DOHH2 (cell line): Measurements from ENCODE around the gene TARS3.
"Not testable (repeated sequence)": the region's sequence is repeated elsewhere in the genome, so short reads cannot be mapped to it uniquely, and the experiment has no call there.

Experiments
- H3F3A ChIP-seq: fragments of 200-600 bp; sonication (generic), shearing (Covaris generic); 2 replicates; pipeline ENCODE4 v1.6.0; 2016; ENCODE audit warnings: antibody characterized with exemption, mild to moderate bottlenecking; ENCODE audit not compliant: control insufficient read depth, insufficient read depth
- H3K27ac ChIP-seq: fragments of 200-600 bp; sonication (generic); 2 replicates; pipeline ENCODE4 v1.5.1; 2014; ENCODE audit warnings: low read depth, mild to moderate bottlenecking, low read length, moderate library complexity
- H3K27me3 ChIP-seq: fragments of 200-600 bp; sonication (generic); 2 replicates; pipeline ENCODE4 v1.6.1; 2014; ENCODE audit warnings: mild to moderate bottlenecking, low read length, mixed read lengths; ENCODE audit not compliant: control insufficient read depth
- H3K36me3 ChIP-seq: fragments of 200-600 bp; sonication (generic); 2 replicates; pipeline ENCODE4 v1.6.1; 2014; ENCODE audit warnings: mild to moderate bottlenecking, low read length, moderate library complexity, mixed read lengths; ENCODE audit not compliant: control insufficient read depth
- H3K4me1 ChIP-seq: fragments of 200-600 bp; sonication (generic); 2 replicates; pipeline ENCODE4 v1.6.1; 2014; ENCODE audit warnings: mild to moderate bottlenecking, low read length, mixed read lengths; ENCODE audit not compliant: control insufficient read depth
- H3K4me2 ChIP-seq: fragments of 200-600 bp; sonication (generic); 2 replicates; pipeline ENCODE4 v1.6.0; 2014; ENCODE audit warnings: mild to moderate bottlenecking, low read length, moderate library complexity
- H3K4me3 ChIP-seq: fragments of 200-600 bp; sonication (generic); 2 replicates; pipeline ENCODE4 v1.5.1; 2014; ENCODE audit warnings: mild to moderate bottlenecking, low read length, mixed read lengths
- H3K79me2 ChIP-seq: fragments of 200-600 bp; sonication (generic); 2 replicates; pipeline ENCODE4 v1.6.1; 2014; ENCODE audit warnings: mild to moderate bottlenecking, low read length, mixed read lengths; ENCODE audit not compliant: control insufficient read depth
- H3K9me2 ChIP-seq: fragments of 200-600 bp; sonication (generic); replicated peaks from 2 replicates; pipeline ENCODE4 v1.6.1; 2014; ENCODE audit warnings: mild to moderate bottlenecking, low read length, mixed read lengths; ENCODE audit not compliant: control insufficient read depth
- H3K9me3 ChIP-seq: fragments of 200-600 bp; sonication (generic); 2 replicates; pipeline ENCODE4 v1.6.1; 2014; ENCODE audit warnings: antibody characterized with exemption, low read length, mixed read lengths; ENCODE audit not compliant: control insufficient read depth, insufficient read depth
- H4K20me1 ChIP-seq: fragments of 200-600 bp; sonication (generic); 2 replicates; pipeline ENCODE4 v1.6.0; 2014; ENCODE audit warnings: low read depth, mild to moderate bottlenecking, antibody characterized with exemption, low read length, moderate library complexity; ENCODE audit not compliant: control insufficient read depth, insufficient read depth
- EZH2phosphoT487 ChIP-seq: fragments of 200-600 bp; sonication (generic); IDR thresholded peaks from 2 replicates; pipeline ENCODE4 v1.6.1; 2017; ENCODE audit warnings: borderline replicate concordance, mild to moderate bottlenecking, antibody characterized with exemption, low read length, moderate library complexity, mixed read lengths
- TF ChIP-seq, protein P1 (sequence below): fragments of 200-600 bp; sonication (generic); IDR thresholded peaks from one replicate; pipeline ENCODE4 v1.5.1; 2014; ENCODE audit warnings: antibody characterized with exemption, mild to moderate bottlenecking, low read depth, low read length; ENCODE audit not compliant: poor library complexity, severe bottlenecking

The TARS3 gene

DNA sequence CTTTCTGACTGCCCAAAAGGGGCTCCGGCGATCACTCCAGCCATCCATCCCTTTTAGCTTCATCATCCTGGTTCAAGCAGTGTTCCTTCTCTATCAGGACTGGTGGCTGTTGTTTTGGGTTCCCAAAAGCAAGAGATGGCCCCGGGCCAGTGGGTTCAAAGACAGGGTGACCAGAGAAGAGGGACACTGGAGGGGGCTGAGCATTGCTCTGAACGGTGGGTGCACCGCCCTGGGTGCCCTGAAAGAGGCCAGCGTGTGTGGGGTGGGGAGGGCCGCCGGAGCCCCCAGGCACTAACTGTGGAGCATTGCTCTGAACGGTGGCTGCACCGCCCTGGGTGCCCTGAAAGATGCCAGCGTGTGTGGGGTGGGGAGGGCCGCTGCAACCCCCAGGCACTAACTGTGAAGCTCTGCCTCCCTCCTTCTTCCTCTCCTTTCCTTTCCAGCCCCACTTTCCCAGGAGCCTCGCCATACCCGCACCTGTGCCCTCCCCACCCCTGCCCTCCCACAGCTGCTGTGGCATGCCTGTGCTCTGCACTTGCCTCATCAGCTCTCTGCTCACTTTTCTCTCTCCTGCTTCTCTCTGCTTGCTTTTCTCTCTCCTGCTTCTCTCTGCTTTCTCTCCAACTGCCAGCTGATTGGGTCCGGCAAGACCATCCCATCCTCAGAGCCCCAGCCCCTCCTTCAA lies 41.6 kb upstream of the TARS3 start:
- Histone ChIP-seq H3K4me3 (no peak overlapping the region), H3K27ac (no peak overlapping the region), H4K20me1 (no peaks in the 10 kb centered on the region), H3K27me3 (no peaks in the 10 kb centered on the region), H3K9me2 (no peaks in the 10 kb centered on the region), H3F3A (no peaks in the 10 kb centered on the region), H3K79me2 (no peaks in the 10 kb centered on the region), H3K9me3 (no peaks in the 10 kb centered on the region), H3K4me2 (no peak overlapping the region), H3K4me1 (no peaks in the 10 kb centered on the region), H3K36me3 (no peaks in the 10 kb centered on the region)
- no peak for TF ChIP-seq EZH2phosphoT487
- TF ChIP-seq, protein P1, sequence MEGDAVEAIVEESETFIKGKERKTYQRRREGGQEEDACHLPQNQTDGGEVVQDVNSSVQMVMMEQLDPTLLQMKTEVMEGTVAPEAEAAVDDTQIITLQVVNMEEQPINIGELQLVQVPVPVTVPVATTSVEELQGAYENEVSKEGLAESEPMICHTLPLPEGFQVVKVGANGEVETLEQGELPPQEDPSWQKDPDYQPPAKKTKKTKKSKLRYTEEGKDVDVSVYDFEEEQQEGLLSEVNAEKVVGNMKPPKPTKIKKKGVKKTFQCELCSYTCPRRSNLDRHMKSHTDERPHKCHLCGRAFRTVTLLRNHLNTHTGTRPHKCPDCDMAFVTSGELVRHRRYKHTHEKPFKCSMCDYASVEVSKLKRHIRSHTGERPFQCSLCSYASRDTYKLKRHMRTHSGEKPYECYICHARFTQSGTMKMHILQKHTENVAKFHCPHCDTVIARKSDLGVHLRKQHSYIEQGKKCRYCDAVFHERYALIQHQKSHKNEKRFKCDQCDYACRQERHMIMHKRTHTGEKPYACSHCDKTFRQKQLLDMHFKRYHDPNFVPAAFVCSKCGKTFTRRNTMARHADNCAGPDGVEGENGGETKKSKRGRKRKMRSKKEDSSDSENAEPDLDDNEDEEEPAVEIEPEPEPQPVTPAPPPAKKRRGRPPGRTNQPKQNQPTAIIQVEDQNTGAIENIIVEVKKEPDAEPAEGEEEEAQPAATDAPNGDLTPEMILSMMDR: no peak

DNA sequence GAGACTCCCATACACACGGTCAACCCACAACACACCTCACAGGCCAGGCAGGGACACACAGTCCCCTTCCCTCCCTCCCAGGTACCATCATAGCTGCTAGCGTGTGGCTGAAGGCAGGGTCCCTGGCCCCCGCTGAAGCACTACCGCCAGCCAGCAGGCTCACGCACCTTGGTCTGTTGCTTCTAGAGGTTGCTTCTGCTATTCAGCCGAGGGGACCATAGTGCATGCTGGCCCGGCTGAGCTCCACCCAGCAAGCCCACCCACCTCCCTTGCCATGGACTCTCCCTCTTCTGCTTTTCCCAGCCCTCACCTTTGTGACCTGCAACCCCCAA lies 41.0 kb upstream of the TARS3 start:
- H3K9me3 ChIP-seq, H3F3A ChIP-seq, H3K36me3 ChIP-seq, H3K79me2 ChIP-seq, H3K27ac ChIP-seq, H4K20me1 ChIP-seq, H3K4me3 ChIP-seq, H3K9me2 ChIP-seq, H3K4me2 ChIP-seq, H3K4me1 ChIP-seq, H3K27me3 ChIP-seq: not testable (repeated sequence)

GRCh38 chr15:101764669-101765339 lies 40.5 kb upstream of the TARS3 start:
- not testable (repeated sequence) for H3K27ac ChIP-seq, H3K9me2 ChIP-seq, H3K36me3 ChIP-seq, H3K4me1 ChIP-seq, H4K20me1 ChIP-seq, H3F3A ChIP-seq, H3K79me2 ChIP-seq, H3K27me3 ChIP-seq, H3K4me3 ChIP-seq, H3K9me3 ChIP-seq, H3K4me2 ChIP-seq

- H3K27ac ChIP-seq, H3K36me3 ChIP-seq, H3K9me2 ChIP-seq, H3K27me3 ChIP-seq, H3F3A ChIP-seq, H3K4me3 ChIP-seq, H4K20me1 ChIP-seq, H3K9me3 ChIP-seq, H3K79me2 ChIP-seq, H3K4me1 ChIP-seq: not testable (repeated sequence)
- H3K4me2 ChIP-seq: peak overlapping the region; percentile 34; the same call in 1 of the 2 replicates
Measured at GRCh38 chr15:101746716-101747082, 22.4 kb upstream of the TARS3 start.

- H3K9me3 ChIP-seq, H4K20me1 ChIP-seq, H3K27ac ChIP-seq, H3K9me2 ChIP-seq, H3K4me1 ChIP-seq, H3K4me3 ChIP-seq, H3F3A ChIP-seq, H3K4me2 ChIP-seq, H3K79me2 ChIP-seq, H3K36me3 ChIP-seq, H3K27me3 ChIP-seq: not testable (repeated sequence)
Measured at GRCh38 chr15:101734837-101735236, 10.6 kb upstream of the TARS3 start.
